Mesenchymal stem cell (in vitro differentiated cells and primary cell): ENCODE measurements around the gene RNU6-9.

ENCODE experiments used
- DNase-seq: peaks from one replicate; pipeline ENCODE4 v3.0.0-alpha.2; 2013
- H2AFZ ChIP-seq: one replicate; pipeline ENCODE4 v1.6.1; 2013; ENCODE audit warnings: low read depth, mild to moderate bottlenecking, control low read depth, inconsistent platforms, low read length, moderate library complexity
- H2AK5ac ChIP-seq: 2 replicates; pipeline ENCODE4 v1.6.1; 2013; ENCODE audit warnings: low read length, moderate library complexity, mild to moderate bottlenecking, inconsistent platforms; ENCODE audit not compliant: severe bottlenecking
- H2BK120ac ChIP-seq: one replicate; pipeline ENCODE4 v1.6.1; 2013; ENCODE audit warnings: low read depth, mild to moderate bottlenecking, inconsistent platforms, low read length, moderate library complexity
- H2BK12ac ChIP-seq, 2 experiments: one replicate each; pipeline ENCODE4 v1.6.1; 2013; ENCODE audit warnings: inconsistent platforms in 2 of 2, low read length in 2 of 2, mild to moderate bottlenecking in 2 of 2, moderate library complexity in 2 of 2, control low read depth in 1 of 2
- H2BK15ac ChIP-seq: one replicate; pipeline ENCODE4 v1.6.1; 2013; ENCODE audit warnings: mild to moderate bottlenecking, low read depth, inconsistent platforms; ENCODE audit not compliant: poor library complexity, severe bottlenecking
- H2BK5ac ChIP-seq: 2 replicates; pipeline ENCODE4 v1.6.1; 2013; ENCODE audit warnings: low read depth, mild to moderate bottlenecking, low read length, control low read depth, inconsistent platforms; ENCODE audit not compliant: poor library complexity, severe bottlenecking
- H3K14ac ChIP-seq, 2 experiments: one replicate each; pipeline ENCODE4 v1.6.1; 2013; ENCODE audit warnings: inconsistent platforms in 2 of 2, low read length in 2 of 2, control low read depth in 1 of 2, mild to moderate bottlenecking in 1 of 2, moderate library complexity in 1 of 2
- H3K18ac ChIP-seq, 2 experiments: one replicate each; pipeline ENCODE4 v1.6.1; 2013; ENCODE audit warnings: inconsistent platforms in 2 of 2, low read length in 2 of 2, control low read depth in 1 of 2, low read depth in 1 of 2, mild to moderate bottlenecking in 1 of 2
- H3K23ac ChIP-seq, 2 experiments: one replicate each; pipeline ENCODE4 v1.6.1; 2013; ENCODE audit warnings: inconsistent platforms in 2 of 2, low read length in 2 of 2, mild to moderate bottlenecking in 2 of 2, moderate library complexity in 2 of 2, control low read depth in 1 of 2
- H3K27ac ChIP-seq: 2 replicates; pipeline ENCODE4 v1.5.1; 2013; ENCODE audit warnings: mild to moderate bottlenecking, moderate library complexity, low read length, control low read depth, inconsistent platforms; ENCODE audit not compliant: poor library complexity, severe bottlenecking
- H3K27me3 ChIP-seq, 2 experiments: 2 replicates each; pipeline versions ENCODE4 v1.6.1 to v1.7.0; 2013; ENCODE audit warnings: low read length in 2 of 2, mild to moderate bottlenecking in 2 of 2, moderate library complexity in 2 of 2, control low read depth in 1 of 2, inconsistent platforms in 1 of 2; ENCODE audit not compliant: control insufficient read depth in 1 of 2, insufficient read depth in 1 of 2
- H3K36me3 ChIP-seq, 2 experiments: 2 replicates each; pipeline versions ENCODE4 v1.6.1 to v1.7.0; 2013; ENCODE audit warnings: low read length in 2 of 2, control low read depth in 1 of 2, inconsistent platforms in 1 of 2, low read depth in 1 of 2, mild to moderate bottlenecking in 1 of 2; ENCODE audit not compliant: insufficient read depth in 2 of 2, control insufficient read depth in 1 of 2
- H3K4ac ChIP-seq, 2 experiments: one replicate each; pipeline ENCODE4 v1.6.1; 2013; ENCODE audit warnings: inconsistent platforms in 2 of 2, low read length in 2 of 2, mild to moderate bottlenecking in 2 of 2, moderate library complexity in 2 of 2, control low read depth in 1 of 2, low read depth in 1 of 2
- H3K4me1 ChIP-seq: 2 replicates; pipeline ENCODE4 v1.6.1; 2013; ENCODE audit warnings: low read depth, low read length, control low read depth; ENCODE audit not compliant: control insufficient read depth, insufficient read depth
- H3K4me2 ChIP-seq: 2 replicates; pipeline ENCODE4 v1.6.1; 2013; ENCODE audit warnings: low read length, mild to moderate bottlenecking, inconsistent platforms; ENCODE audit not compliant: poor library complexity, severe bottlenecking
- H3K4me3 ChIP-seq, 2 experiments: 2 replicates each; pipeline versions ENCODE4 v1.5.1 to v1.7.0; 2013; ENCODE audit warnings: low read length in 2 of 2, mild to moderate bottlenecking in 2 of 2, control low read depth in 1 of 2, low read depth in 1 of 2; ENCODE audit not compliant: insufficient read depth in 1 of 2
- H3K79me1 ChIP-seq: replicated peaks from 2 replicates; pipeline ENCODE4 v1.6.1; 2013; ENCODE audit warnings: mild to moderate bottlenecking, control low read depth, low read length, inconsistent platforms; ENCODE audit not compliant: poor library complexity, severe bottlenecking
- H3K9ac ChIP-seq: 2 replicates; pipeline ENCODE4 v1.7.0; 2013; ENCODE audit warnings: mild to moderate bottlenecking, low read length, moderate library complexity
- H3K9me3 ChIP-seq: 2 replicates; pipeline ENCODE4 v1.7.0; 2013; ENCODE audit warnings: mild to moderate bottlenecking, low read length; ENCODE audit not compliant: control insufficient read depth
- H4K8ac ChIP-seq: one replicate; pipeline ENCODE4 v1.6.1; 2013; ENCODE audit warnings: inconsistent platforms, mild to moderate bottlenecking, low read length, moderate library complexity
- H4K91ac ChIP-seq: one replicate; pipeline ENCODE4 v1.6.1; 2013; ENCODE audit warnings: mild to moderate bottlenecking, low read length, inconsistent platforms
- WGBS: methylation state at CpG from one replicate; pipeline ENCODE4 v1.1.7; 2013; ENCODE audit warnings: mixed read lengths; 5-methylcytosine and 5-hydroxymethylcytosine counted together

Gene RNU6-9

DNA sequence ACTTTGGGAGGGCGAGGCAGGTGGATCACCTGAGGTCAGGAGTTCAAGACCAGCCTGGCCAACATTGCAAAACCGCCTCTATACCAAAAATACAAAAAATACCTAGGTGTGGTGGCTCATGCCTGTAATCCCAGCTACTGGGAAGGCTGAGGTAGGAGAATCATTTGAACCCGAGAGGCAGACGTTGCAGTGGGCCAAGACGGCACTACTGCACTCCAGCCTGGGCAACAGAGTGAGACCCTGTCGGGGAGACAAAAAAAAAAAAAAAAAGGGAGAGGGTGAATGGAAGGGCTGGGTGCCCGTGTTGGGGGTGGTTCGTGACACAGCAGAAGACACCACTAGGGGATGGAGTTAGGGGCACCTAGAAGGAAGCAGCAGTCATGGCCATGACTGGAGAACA lies 23.0 kb upstream of the RNU6-9 start:
- H2AK5ac ChIP-seq = no peak overlapping the region
- WGBS = 98% methylated on average over 6 of the region's 8 CpGs
- H3K27ac ChIP-seq = no peak overlapping the region

DNA sequence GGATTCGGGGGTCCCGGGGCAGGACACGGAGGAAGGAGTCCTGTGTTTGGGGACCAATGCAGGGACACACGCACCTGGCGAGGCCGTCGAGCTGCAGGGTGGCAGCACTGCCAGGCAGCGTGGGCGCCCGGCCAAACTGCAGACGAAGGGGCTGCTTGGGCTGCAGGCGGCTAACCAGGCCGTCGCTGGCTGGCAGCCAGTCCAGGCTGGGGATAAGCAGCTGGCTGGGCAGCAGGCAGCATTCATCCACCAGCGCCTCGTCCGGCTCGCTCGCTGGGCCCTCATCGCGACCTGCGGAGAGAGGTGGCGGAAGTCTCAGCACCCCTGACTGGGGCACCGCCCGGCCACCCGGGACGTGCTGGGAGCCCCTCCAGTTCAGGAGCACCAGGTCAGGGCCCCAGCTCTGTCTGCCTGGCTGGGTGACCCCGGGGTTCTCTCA lies 22.3 kb upstream of the RNU6-9 start:
- Histone ChIP-seq H3K14ac (no peak overlapping the region), H3K4me2 (no peak overlapping the region), H4K8ac (no peak overlapping the region), H3K27me3 (no peaks in the 10 kb centered on the region), H2AK5ac (no peak overlapping the region), H2BK12ac (no peak overlapping the region), H3K9me3 (no peaks in the 10 kb centered on the region), H3K9ac (no peak overlapping the region), H3K36me3 (peaks cover 29 to 67% of the 10 kb centered on the region in 2 experiments), H4K91ac (no peak overlapping the region), H3K79me1 (peaks cover 8% of the 10 kb centered on the region), H3K4ac (no peak overlapping the region), H2BK15ac (no peak overlapping the region), H2BK5ac (no peak overlapping the region), H3K4me3 (no peak overlapping the region), H3K27ac (no peak overlapping the region), H3K4me1 (peaks cover 61% of the 10 kb centered on the region), H3K23ac (no peak overlapping the region), H3K18ac (no peak overlapping the region), H2AFZ (no peak overlapping the region), H2BK120ac (no peak overlapping the region)
- 93% methylated on average over 28 of the region's 28 CpGs for WGBS
- DNase-seq = no peak

More for the DNA sequence above, 23.0 kb upstream of the RNU6-9 start:
- Histone ChIP-seq H4K8ac (no peak overlapping the region), H2BK120ac (no peak overlapping the region), H2BK12ac (no peak overlapping the region), H3K27me3 (no peaks in the 10 kb centered on the region), H4K91ac (no peak overlapping the region), H2BK15ac (no peak overlapping the region), H2AFZ (no peak overlapping the region), H3K18ac (no peak overlapping the region), H3K36me3 (peaks cover 23 to 60% of the 10 kb centered on the region in 2 experiments), H3K9me3 (no peaks in the 10 kb centered on the region), H3K4me3 (no peak overlapping the region), H3K4me1 (peaks cover 61% of the 10 kb centered on the region), H2BK5ac (no peak overlapping the region), H3K4ac (no peak overlapping the region), H3K9ac (no peak overlapping the region), H3K79me1 (peaks cover 8% of the 10 kb centered on the region), H3K14ac (no peak overlapping the region), H3K23ac (no peak overlapping the region), H3K4me2 (no peak overlapping the region)
- no peak for DNase-seq

DNA sequence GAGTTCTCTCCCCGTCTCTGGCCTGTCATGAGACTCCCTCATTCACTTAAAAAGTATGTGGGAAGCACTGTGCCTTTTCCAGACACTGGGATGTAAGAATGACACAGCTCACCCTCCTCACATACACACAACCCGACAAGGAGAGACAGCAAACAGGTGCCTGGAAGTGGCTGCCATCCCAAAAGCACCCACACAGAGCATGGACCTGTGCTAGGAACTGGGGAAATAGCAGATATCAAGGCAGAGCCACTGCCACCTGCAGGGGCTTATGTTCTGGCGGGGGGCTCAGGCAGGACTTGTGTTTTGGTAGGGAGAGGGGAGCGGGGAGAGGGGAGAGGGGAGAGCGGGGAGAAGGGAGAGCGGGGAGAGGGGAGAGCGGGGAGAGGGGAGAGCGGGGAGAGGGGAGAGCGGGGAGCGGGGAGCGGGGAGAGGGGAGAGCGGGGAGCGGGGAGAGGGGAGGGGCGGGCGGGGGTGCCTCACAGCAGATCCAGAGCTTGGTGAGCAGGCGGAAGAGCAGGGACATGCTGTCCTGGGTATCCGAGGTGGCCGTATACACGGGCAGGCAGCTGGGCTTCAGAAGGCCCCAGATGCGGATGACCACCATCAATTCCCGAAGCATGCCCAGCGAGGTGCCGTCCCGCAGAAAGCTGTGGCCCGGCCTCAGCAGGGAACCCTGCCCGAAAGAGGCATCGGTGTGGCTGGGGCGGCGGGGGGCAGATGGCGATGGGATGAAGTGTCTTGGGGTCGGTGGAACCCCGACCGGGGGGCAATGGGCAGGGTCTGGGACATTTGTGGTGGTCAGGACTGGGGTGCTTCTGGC lies 21.6 kb upstream of the RNU6-9 start:
- peak; percentile 37 for DNase-seq
- Histone ChIP-seq H2BK12ac (peak overlapping the region in 1 of 2 experiments; percentile 48), H3K27ac (no peak overlapping the region), H3K23ac (no peak overlapping the region), H3K27me3 (no peaks in the 10 kb centered on the region), H4K91ac (no peak overlapping the region), H3K18ac (no peak overlapping the region), H2BK120ac (no peak overlapping the region), H3K4ac (no peak overlapping the region), H2BK5ac (no peak overlapping the region), H3K36me3 (peaks cover 36 to 73% of the 10 kb centered on the region in 2 experiments), H4K8ac (no peak overlapping the region), H3K4me1 (peaks cover 59% of the 10 kb centered on the region), H3K9ac (no peak overlapping the region), H2AK5ac (no peak overlapping the region), H3K14ac (no peak overlapping the region), H3K4me2 (no peak overlapping the region), H2BK15ac (no peak overlapping the region), H3K9me3 (no peaks in the 10 kb centered on the region), H2AFZ (no peak overlapping the region), H3K79me1 (peaks cover 8% of the 10 kb centered on the region), H3K4me3 (no peak overlapping the region)
- 91% methylated on average over 21 of the region's 33 CpGs for WGBS

DNA sequence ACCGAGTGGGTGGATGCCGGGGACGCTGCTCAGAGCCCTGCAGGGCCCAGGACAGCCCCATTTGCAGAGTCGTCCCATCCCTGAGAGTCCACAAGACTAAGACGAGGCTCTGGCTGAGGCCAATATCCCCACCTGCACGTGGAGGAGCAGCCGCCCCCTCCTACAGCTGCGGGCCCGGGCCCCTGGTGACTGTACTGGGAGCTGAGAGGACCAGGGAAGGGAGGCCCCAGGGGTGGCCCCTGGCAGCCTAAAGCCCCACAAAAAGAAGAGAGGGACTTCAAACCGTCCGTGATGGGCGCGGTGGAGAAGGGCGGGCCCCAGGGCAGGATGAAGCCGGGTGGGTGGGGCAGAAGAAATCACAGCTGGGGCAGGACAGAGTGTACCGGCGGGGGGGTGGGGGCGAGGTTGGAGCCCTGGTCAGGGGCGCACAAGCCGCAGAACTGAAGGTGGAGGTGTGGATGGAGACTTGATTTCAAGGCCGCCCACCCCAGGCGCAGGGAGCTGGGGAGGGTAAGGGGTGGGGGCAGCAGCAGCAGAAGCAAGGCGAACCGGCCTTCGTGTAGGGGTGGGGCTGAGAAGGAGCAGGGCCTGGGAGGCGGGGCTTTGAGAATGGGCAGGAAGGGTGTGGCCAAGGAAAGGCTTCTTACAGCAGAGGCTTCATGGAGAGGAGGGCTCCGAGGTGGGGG lies 20.9 kb upstream of the RNU6-9 start:
- Histone ChIP-seq H3K18ac (no peak overlapping the region), H3K4ac (no peak overlapping the region), H3K27ac (no peak overlapping the region), H3K36me3 (peaks cover 39 to 81% of the 10 kb centered on the region in 2 experiments), H2AFZ (no peak overlapping the region), H3K27me3 (no peaks in the 10 kb centered on the region), H2BK15ac (no peak overlapping the region), H3K79me1 (peaks cover 8% of the 10 kb centered on the region), H3K4me3 (no peak overlapping the region), H3K9me3 (no peaks in the 10 kb centered on the region), H2BK120ac (no peak overlapping the region), H2BK12ac (no peak overlapping the region), H3K4me2 (no peak overlapping the region), H3K23ac (no peak overlapping the region), H2BK5ac (no peak overlapping the region), H3K4me1 (peaks cover 54% of the 10 kb centered on the region), H3K14ac (no peak overlapping the region), H3K9ac (no peak overlapping the region), H4K91ac (peak overlapping the region; percentile 20), H2AK5ac (no peak overlapping the region), H4K8ac (no peak overlapping the region)
- DNase-seq = peak; percentile 65
- 73% methylated on average over 26 of the region's 27 CpGs for WGBS
